Aorta (tissue), 5 donors: ENCODE measurements around the gene KCNT1. TPM values are rescaled to one million over a fixed set of nuclear protein-coding genes. Genes with fewer than 3 reads are reported as not detected.

Experiments used
- ATAC-seq: fragments of 200-7000 bp; cut with Tn5 transposase; one replicate; pipeline ENCODE4 v1.9.1; 2022; ENCODE audit warnings: moderate library complexity; ENCODE audit not compliant: low FRiP score
- DNase-seq, 2 donors: peaks; one replicate each; pipeline ENCODE4 v3.0.0-alpha.2; 2020
- H3K27ac ChIP-seq, 2 donors: one replicate each; pipeline ENCODE4 v1.5.1; 2013; ENCODE audit warnings: low read length in 2 of 2, mild to moderate bottlenecking in 2 of 2, moderate library complexity in 2 of 2, control low read depth in 1 of 2, inconsistent platforms in 1 of 2, low read depth in 1 of 2
- H3K27me3 ChIP-seq, 2 donors: one replicate each; pipeline ENCODE4 v1.6.1; 2013; ENCODE audit warnings: control low read depth in 1 of 2, low read length in 1 of 2, mild to moderate bottlenecking in 1 of 2, moderate library complexity in 1 of 2; ENCODE audit not compliant: insufficient read depth in 2 of 2, control insufficient read depth in 1 of 2
- H3K36me3 ChIP-seq, 2 donors: one replicate each; pipeline ENCODE4 v1.6.1; 2013; ENCODE audit warnings: control low read depth in 1 of 2, low read length in 1 of 2, mild to moderate bottlenecking in 1 of 2; ENCODE audit not compliant: insufficient read depth in 2 of 2, control insufficient read depth in 1 of 2
- H3K4me1 ChIP-seq, 2 donors: one replicate each; pipeline ENCODE4 v1.6.1; 2013; ENCODE audit warnings: low read length in 2 of 2, control low read depth in 1 of 2, mild to moderate bottlenecking in 1 of 2, moderate library complexity in 1 of 2; ENCODE audit not compliant: insufficient read depth in 2 of 2, control insufficient read depth in 1 of 2
- H3K4me3 ChIP-seq, 2 donors: one replicate each; pipeline ENCODE4 v1.5.1; 2013; ENCODE audit warnings: low read length in 2 of 2, control low read depth in 1 of 2, mild to moderate bottlenecking in 1 of 2
- H3K9me3 ChIP-seq: one replicate; pipeline ENCODE4 v1.6.1; 2013; ENCODE audit warnings: mild to moderate bottlenecking, low read length; ENCODE audit not compliant: control insufficient read depth
- WGBS, 2 donors: extraction: QIAGEN DNeasy Blood & Tissue Kit; methylation state at CpG; one replicate each; pipeline ENCODE4 v1.1.7; 2013; 5-methylcytosine and 5-hydroxymethylcytosine counted together
- intact Hi-C, 2 donors: fragments of 100-400 bp; cut with DNase I; formaldehyde crosslinking; loops; one replicate each; pipeline versions ENCODE4 v1.14.2 to v1.15.0; 2022
- polyA plus RNA-seq, 2 donors: library from polyadenylated mRNA; stranded (reverse); fragments of 200-250 nt; gene quantifications; one replicate each; pipeline ENCODE4 v1.2.3, GENCODE V29; 2013
- total RNA-seq, 2 donors: library from RNA; stranded (reverse); fragmentation: NEBNext Ultra II Directional; extraction: Animal tissue kit (Norgen Biotek cat#: 25700); gene quantifications; one replicate each; pipeline ENCODE4 v1.2.1, GENCODE V29; 2021
- donor health status: healthy with polysubstance abuse.
- donor health status: Bipolar disorder and iron deficiency.
- donor health status: DM: no; HTN: no; CAD: no.
- donor health status: DM: no; HTN: no; CAD: no.
- donor health status: DM: yes; HTN: yes; CAD: no.

Gene KCNT1
- total and polyA plus RNA-seq, 4 donors = 0.16 to 0.78 TPM; not detected in 2

DNA sequence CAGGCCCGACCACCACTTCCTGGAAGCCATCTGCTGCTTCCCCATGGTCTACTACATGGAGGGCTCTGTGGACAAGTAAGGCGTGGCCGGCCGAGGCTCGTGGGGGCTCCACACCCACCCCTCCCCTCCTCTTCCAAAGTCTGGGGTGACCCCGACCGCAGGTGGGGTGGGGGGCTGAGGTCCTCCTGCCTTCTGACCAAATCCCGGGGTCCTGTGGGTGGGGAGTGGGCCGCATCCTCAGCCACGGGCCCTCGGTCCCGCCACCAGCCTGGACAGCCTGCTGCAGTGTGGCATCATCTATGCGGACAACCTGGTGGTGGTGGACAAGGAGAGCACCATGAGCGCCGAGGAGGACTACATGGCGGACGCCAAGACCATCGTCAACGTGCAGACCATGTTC lies 76.4 kb downstream of the KCNT1 start:
- H3K36me3 ChIP-seq = no peaks in the 10 kb centered on the region
- ATAC-seq (no peak), DNase-seq (no peak)
- no peaks in the 10 kb centered on the region for H3K4me1 ChIP-seq
- no peak overlapping the region for H3K4me3 ChIP-seq
- WGBS, 2 donors = 97% methylated on average over 18 to 19 of the region's 19 CpGs
- intact Hi-C loops = loop anchor here in 1 of 2 donors (10.0 kb wide), 1 partner anchor 64 kb away; no protein-coding TSS in a partner anchor
- no peaks in the 10 kb centered on the region for H3K9me3 ChIP-seq
- H3K27ac ChIP-seq = no peak overlapping the region
- H3K27me3 ChIP-seq = no peaks in the 10 kb centered on the region

DNA sequence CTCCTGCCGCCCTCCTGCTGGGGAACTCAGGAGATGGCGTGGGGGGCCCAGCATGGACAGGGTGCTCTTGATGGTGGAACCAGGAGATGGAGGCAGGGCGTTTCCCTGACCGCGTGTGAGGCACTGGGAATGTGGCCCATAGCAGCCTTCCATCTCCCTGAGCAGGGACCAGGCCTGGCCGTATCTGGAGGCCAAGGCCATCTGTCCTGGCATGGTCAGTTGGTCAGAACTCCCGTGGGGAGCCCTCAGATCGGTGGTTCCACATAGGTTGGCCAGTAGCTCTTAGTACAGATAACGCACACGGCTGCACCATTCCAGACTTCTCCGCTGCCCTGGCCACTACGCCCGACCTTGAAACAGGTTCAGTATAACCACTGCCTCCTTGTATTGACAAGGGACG lies 77.6 kb downstream of the KCNT1 start:
- H3K36me3 ChIP-seq = no peaks in the 10 kb centered on the region
- ATAC-seq (no peak), DNase-seq (no peak)
- 83 to 91% methylated on average over 14 of the region's 14 CpGs for WGBS, 2 donors
- no peaks in the 10 kb centered on the region for H3K4me1 ChIP-seq
- no peaks in the 10 kb centered on the region for H3K27me3 ChIP-seq
- H3K9me3 ChIP-seq = no peaks in the 10 kb centered on the region
- H3K4me3 ChIP-seq = no peak overlapping the region
- intact Hi-C loops = loop anchor here in 1 of 2 donors (10.0 kb wide), 1 partner anchor 65 kb away; no protein-coding TSS in a partner anchor
- no peak overlapping the region for H3K27ac ChIP-seq

DNA sequence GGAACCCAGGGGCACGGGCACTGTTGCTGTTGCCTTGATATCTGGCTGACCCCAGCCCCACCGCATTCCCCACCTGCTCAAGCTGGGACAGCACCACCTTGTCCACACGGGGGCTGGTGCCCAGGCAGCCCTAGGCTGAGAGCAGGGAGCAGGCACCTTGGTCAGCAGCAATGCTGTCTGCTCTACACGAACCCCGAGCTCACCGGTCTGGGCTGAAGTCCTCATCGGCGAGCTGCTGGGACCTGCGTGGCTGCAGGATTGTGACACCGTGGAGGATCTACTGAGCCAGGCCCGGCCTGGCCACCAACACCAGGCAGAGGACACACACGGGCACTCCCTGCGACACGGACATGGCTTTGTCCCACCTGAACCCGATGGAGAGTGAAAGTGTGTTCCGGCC lies 78.1 kb downstream of the KCNT1 start:
- H3K9me3 ChIP-seq = no peaks in the 10 kb centered on the region
- no peak overlapping the region for H3K27ac ChIP-seq
- H3K27me3 ChIP-seq = no peaks in the 10 kb centered on the region
- intact Hi-C loops = no loop called here
- ATAC-seq (no peak), DNase-seq (no peak)
- H3K4me1 ChIP-seq = no peaks in the 10 kb centered on the region
- WGBS, 2 donors = 89 to 94% methylated on average over 16 of the region's 16 CpGs
- no peaks in the 10 kb centered on the region for H3K36me3 ChIP-seq
- no peak overlapping the region for H3K4me3 ChIP-seq

DNA sequence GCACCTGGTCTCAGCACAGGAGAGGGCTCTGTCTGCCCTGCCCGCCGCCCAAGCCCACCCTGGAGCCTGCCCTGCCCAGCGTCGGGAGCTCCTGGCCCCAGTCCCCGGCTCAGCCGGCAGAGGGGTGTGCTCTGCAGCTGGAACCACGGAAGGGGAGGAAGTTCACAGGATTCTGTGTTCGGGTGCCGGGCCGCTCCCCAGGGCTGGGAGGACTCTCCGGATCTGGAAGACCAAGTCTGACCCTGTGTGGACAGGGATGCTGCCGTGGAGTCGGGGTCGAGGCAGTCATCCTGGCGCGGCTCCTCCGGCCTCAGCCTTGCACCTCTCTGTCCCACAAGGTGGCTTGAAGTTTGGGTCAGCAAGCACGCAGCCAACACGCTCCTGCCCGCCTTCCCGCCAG lies 78.6 kb downstream of the KCNT1 start:
- ATAC-seq (no peak), DNase-seq (no peak)
- intact Hi-C loops = no loop called here
- Histone ChIP-seq H3K27ac (no peak overlapping the region), H3K4me3 (no peak overlapping the region), H3K36me3 (no peaks in the 10 kb centered on the region), H3K4me1 (no peaks in the 10 kb centered on the region), H3K9me3 (no peaks in the 10 kb centered on the region), H3K27me3 (no peaks in the 10 kb centered on the region)
- 87 to 89% methylated on average over 16 to 21 of the region's 21 CpGs for WGBS, 2 donors

DNA sequence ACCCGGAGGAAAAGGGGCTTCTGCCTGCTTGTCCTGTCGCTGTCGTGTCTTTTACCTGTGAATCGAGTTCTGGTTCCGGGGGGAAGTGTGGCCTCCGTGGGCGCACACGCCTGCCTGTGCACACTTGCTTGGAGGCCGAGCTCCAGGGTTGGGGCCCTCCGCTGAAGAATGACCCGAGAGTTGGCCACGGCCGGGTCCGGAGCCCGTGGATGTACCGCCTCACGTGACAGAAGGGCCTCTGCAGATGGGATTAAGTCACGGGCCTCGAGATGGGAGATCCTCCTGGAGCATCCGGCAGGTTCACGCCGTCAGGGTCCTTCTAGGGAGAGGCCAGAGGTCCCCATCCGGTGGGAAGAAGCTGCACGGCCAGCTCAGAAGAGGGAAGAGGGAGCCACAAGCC lies 81.0 kb downstream of the KCNT1 start:
- Histone ChIP-seq H3K4me3 (no peak overlapping the region), H3K4me1 (no peaks in the 10 kb centered on the region), H3K36me3 (no peaks in the 10 kb centered on the region), H3K27me3 (no peaks in the 10 kb centered on the region), H3K27ac (no peak overlapping the region), H3K9me3 (no peaks in the 10 kb centered on the region)
- ATAC-seq = no peak
- WGBS, 2 donors = 93 to 96% methylated on average over 24 of the region's 24 CpGs
- no peak for DNase-seq
- intact Hi-C loops = no loop called here

DNA sequence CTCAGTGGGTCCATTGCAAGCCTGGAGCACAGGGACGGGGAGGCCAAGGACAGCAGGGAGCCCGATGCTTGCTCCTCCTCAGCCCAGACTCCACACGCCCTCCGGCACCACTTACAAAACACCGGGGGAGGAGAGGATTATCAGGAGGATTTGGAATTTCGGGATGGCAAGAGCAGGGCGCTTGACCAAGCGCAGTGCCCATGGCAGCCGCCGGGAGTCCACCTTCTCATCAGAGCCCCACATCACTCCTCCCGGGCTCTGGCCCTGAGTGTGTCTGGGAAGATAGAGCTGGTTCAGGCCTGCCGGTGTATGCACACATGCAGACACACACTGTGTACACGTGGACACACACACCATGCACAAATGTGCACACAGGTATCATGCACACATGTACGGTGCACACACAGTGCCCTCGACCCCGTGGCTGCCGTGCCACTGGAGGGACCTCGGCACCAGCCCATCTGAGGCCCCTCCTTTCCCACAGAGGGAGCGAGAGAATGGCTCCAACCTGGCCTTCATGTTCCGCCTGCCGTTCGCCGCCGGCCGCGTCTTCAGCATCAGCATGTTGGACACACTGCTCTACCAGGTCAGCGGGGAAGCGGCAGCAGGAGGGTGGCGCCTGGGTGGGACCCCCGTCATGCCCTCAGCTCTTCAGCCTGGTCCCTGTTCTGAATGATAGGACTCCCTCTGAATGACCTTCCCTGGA lies 81.7 kb downstream of the KCNT1 start:
- H3K4me3 ChIP-seq = no peak overlapping the region
- DNase-seq (no peak), ATAC-seq (no peak)
- no peaks in the 10 kb centered on the region for H3K4me1 ChIP-seq
- no peaks in the 10 kb centered on the region for H3K27me3 ChIP-seq
- intact Hi-C loops = no loop called here
- no peaks in the 10 kb centered on the region for H3K36me3 ChIP-seq
- H3K9me3 ChIP-seq = no peaks in the 10 kb centered on the region
- H3K27ac ChIP-seq = no peak overlapping the region
- 89 to 90% methylated on average over 30 of the region's 30 CpGs for WGBS, 2 donors

DNA sequence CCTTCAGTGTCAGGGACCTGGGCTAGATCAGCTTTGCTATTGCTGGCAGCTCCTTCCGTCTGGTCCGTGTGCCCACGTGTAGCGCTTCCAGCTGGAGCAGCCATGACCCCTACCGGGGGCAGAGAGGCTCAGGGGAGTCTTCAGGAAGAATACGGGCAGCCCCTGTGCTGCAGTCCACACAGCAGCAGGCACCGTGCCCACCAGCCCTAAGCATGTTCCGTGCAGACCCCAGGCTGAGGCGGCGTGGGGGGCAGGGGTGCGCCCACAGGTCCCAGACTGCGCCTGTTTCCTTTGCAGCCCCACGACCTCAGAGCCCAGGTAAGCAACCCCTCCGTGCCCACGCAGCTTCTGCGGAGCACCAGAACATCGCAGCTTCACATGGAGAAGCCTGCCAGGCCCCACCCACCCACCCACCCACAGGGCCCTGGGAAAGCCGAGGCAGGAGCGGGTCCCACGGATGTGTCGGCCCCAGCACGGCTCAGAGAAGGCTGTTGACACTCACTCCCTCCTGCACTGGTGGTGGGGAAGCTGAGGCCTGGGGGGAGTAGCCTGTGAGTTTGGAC lies 83.1 kb downstream of the KCNT1 start:
- 57 to 68% methylated on average over 22 of the region's 22 CpGs for WGBS, 2 donors
- no peak overlapping the region for H3K27ac ChIP-seq
- H3K36me3 ChIP-seq = no peaks in the 10 kb centered on the region
- no peaks in the 10 kb centered on the region for H3K9me3 ChIP-seq
- no peak overlapping the region for H3K4me3 ChIP-seq
- H3K4me1 ChIP-seq = no peaks in the 10 kb centered on the region
- intact Hi-C loops = no loop called here
- ATAC-seq (no peak), DNase-seq (no peak)
- no peaks in the 10 kb centered on the region for H3K27me3 ChIP-seq

DNA sequence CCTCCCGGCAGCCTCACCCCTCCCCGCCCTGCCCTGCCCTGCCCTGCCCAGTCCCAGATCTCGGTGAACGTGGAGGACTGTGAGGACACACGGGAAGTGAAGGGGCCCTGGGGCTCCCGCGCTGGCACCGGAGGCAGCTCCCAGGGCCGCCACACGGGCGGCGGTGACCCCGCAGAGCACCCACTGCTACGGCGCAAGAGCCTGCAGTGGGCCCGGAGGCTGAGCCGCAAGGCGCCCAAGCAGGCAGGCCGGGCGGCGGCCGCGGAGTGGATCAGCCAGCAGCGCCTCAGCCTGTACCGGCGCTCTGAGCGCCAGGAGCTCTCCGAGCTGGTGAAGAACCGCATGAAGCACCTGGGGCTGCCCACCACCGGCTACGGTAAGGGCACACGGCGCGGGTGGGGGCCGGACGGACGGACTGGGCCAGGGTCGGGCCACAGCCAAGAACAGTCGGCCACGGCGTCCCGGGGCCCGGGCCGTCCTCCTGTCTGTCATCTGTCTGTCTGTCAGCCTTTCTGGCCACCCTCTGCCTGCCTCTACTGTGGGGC lies 84.2 kb downstream of the KCNT1 start:
- Histone ChIP-seq H3K27ac (no peak overlapping the region), H3K36me3 (no peaks in the 10 kb centered on the region), H3K4me1 (no peaks in the 10 kb centered on the region), H3K9me3 (no peaks in the 10 kb centered on the region), H3K27me3 (no peaks in the 10 kb centered on the region), H3K4me3 (no peak overlapping the region)
- 92 to 93% methylated on average over 40 to 44 of the region's 44 CpGs for WGBS, 2 donors
- no peak for ATAC-seq
- intact Hi-C loops = no loop called here
- DNase-seq = no peak

DNA sequence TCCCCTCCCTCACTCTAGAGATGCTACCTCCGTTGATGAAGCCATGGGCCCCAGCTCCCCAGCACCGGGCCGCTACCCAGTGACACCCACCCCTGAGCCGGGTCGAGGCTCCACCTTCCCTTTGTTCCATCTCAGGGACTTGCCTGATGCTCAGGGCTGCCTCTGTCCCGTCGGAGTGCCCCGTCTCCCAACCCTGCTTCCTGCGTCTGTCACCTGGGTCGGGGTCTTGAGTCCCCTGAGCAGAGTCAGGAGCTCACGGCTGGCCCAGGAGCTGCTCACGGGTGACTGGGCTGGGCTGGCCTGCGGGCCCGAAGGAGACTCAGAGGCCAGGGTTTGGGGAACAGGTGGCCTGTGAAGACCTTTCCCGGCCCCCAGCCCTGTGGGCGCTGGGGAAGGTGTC lies 85.3 kb downstream of the KCNT1 start:
- Histone ChIP-seq H3K4me3 (no peak overlapping the region), H3K9me3 (no peaks in the 10 kb centered on the region), H3K4me1 (no peaks in the 10 kb centered on the region), H3K27ac (no peak overlapping the region), H3K27me3 (no peaks in the 10 kb centered on the region), H3K36me3 (no peaks in the 10 kb centered on the region)
- WGBS, 2 donors = 84 to 86% methylated on average over 14 to 16 of the region's 16 CpGs
- intact Hi-C loops = no loop called here
- DNase-seq (no peak), ATAC-seq (no peak)
